ENCODE data around the gene SH3BP2. TPM values are rescaled to one million over a fixed set of nuclear protein-coding genes. Genes with fewer than 3 reads are reported as not detected.

The SH3BP2 gene
- polyA plus RNA-seq, 1 donor (not counting 4 experiments of a cell fraction or from before 2014, with no cell fraction given) = 11.2 TPM

- no peak overlapping the region for H3K27ac ChIP-seq (ENCODE audit: control insufficient read depth, insufficient read depth, low read length)
- no peaks in the 10 kb centered on the region for H3K4me1 ChIP-seq (ENCODE audit: control insufficient read depth, extremely low read depth, insufficient read depth, low read length)
- H3K9ac ChIP-seq (ENCODE audit: control insufficient read depth, extremely low read depth, insufficient read depth, low read length) = no peak overlapping the region
- H3K79me2 ChIP-seq (ENCODE audit: control insufficient read depth, insufficient read depth, low read length) = no peaks in the 10 kb centered on the region
- H3K27me3 ChIP-seq (ENCODE audit: control insufficient read depth, extremely low read depth, insufficient read depth, low read length) = no peaks in the 10 kb centered on the region
- FAIRE-seq (no peak), DNase-seq (ENCODE audit: low read depth, low spot score) (no peak)
- TF ChIP-seq EZH2 (IDR thresholded peaks at IDR 0.05; ENCODE audit: low read length) = no peak
- no peak for TF ChIP-seq CTCF (optimal IDR thresholded peaks at IDR 0.05 in 1 of 3, IDR thresholded peaks at IDR 0.05 in 1 of 3, conservative IDR thresholded peaks at IDR 0.05 in 1 of 3; ENCODE audit: extremely low read depth in 1 of 3, insufficient read depth in 2 of 3, low read length in 3 of 3)
- no peaks in the 10 kb centered on the region for H3K9me1 ChIP-seq (ENCODE audit: control insufficient read depth, extremely low read depth, insufficient read depth, low read length)
- H3K36me3 ChIP-seq (ENCODE audit: control insufficient read depth in 2 of 2, extremely low read depth in 1 of 2, insufficient read depth in 2 of 2, low read length in 2 of 2) = peaks cover 3 to 33% of the 10 kb centered on the region in 2 experiments
- dilution Hi-C loops (cut with MboI; ENCODE audit: extremely low pct_ligation_motif_present, low sequenced_read_pairs) = no loop called here
- no peak overlapping the region for H2AFZ ChIP-seq (ENCODE audit: control insufficient read depth, low read length)
- H3K9me3 ChIP-seq (ENCODE audit: control insufficient read depth, low read depth, low read length) = no peaks in the 10 kb centered on the region
- no peak overlapping the region for H3K4me3 ChIP-seq (ENCODE audit: control insufficient read depth in 2 of 3, extremely low read depth in 1 of 3, insufficient read depth in 2 of 3, low read depth in 1 of 3, low read length in 3 of 3)
- peaks cover 2% of the 10 kb centered on the region for H4K20me1 ChIP-seq (ENCODE audit: control insufficient read depth, extremely low read depth, insufficient read depth, low read length)
- H3K4me2 ChIP-seq (ENCODE audit: control insufficient read depth, extremely low read depth, insufficient read depth, low read depth, low read length) = no peak overlapping the region
These were observed 31.5 kb downstream of the SH3BP2 start for GRCh38 chr4:2824329-2824835.

DNA sequence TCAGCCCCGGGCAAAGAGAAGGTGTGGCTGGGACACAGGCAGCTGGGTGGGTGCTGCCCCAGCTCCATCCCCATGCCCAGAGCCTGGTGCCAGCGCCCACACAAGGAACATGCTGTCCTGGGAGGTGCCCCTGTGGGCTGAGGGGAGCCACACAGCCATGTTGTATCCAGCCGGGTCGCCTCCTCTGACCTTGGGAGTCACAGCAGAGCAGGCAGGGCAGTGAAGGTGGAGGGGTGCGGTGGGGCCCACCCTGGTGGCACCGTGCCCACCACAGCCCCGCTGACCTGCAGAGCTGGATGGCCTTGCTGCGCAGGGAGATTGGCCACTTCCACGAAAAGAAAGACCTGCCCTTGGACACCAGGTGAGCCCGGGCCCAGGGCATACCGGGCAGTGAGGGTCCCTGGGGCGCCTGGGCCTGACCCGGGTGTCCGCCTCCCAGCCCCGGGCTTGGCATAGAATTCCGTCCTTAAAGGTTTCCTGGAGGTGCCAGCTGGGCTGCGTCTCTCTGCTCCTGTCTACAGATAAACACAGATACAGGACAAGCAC is 32.0 kb downstream of the SH3BP2 start:
- H3K4me1 ChIP-seq (ENCODE audit: control insufficient read depth, extremely low read depth, insufficient read depth, low read length) = no peaks in the 10 kb centered on the region
- no peaks in the 10 kb centered on the region for H3K79me2 ChIP-seq (ENCODE audit: control insufficient read depth, insufficient read depth, low read length)
- H3K9me3 ChIP-seq (ENCODE audit: control insufficient read depth, low read depth, low read length) = no peaks in the 10 kb centered on the region
- no peaks in the 10 kb centered on the region for H3K9me1 ChIP-seq (ENCODE audit: control insufficient read depth, extremely low read depth, insufficient read depth, low read length)
- H3K27me3 ChIP-seq (ENCODE audit: control insufficient read depth, extremely low read depth, insufficient read depth, low read length) = no peaks in the 10 kb centered on the region
- no peak for TF ChIP-seq EZH2 (IDR thresholded peaks at IDR 0.05; ENCODE audit: low read length)
- TF ChIP-seq CTCF (optimal IDR thresholded peaks at IDR 0.05 in 1 of 3, IDR thresholded peaks at IDR 0.05 in 1 of 3, conservative IDR thresholded peaks at IDR 0.05 in 1 of 3; ENCODE audit: extremely low read depth in 1 of 3, insufficient read depth in 2 of 3, low read length in 3 of 3) = no peak
- dilution Hi-C loops (cut with MboI; ENCODE audit: extremely low pct_ligation_motif_present, low sequenced_read_pairs) = no loop called here
- H3K9ac ChIP-seq (ENCODE audit: control insufficient read depth, extremely low read depth, insufficient read depth, low read length) = no peak overlapping the region
- H3K4me2 ChIP-seq (ENCODE audit: control insufficient read depth, extremely low read depth, insufficient read depth, low read depth, low read length) = no peak overlapping the region
- FAIRE-seq = no peak
- H2AFZ ChIP-seq (ENCODE audit: control insufficient read depth, low read length) = no peak overlapping the region
- H3K27ac ChIP-seq (ENCODE audit: control insufficient read depth, insufficient read depth, low read length) = no peak overlapping the region
- DNase-seq (ENCODE audit: low read depth, low spot score) = no peak
- peaks cover 3 to 32% of the 10 kb centered on the region in 2 experiments for H3K36me3 ChIP-seq (ENCODE audit: control insufficient read depth in 2 of 2, extremely low read depth in 1 of 2, insufficient read depth in 2 of 2, low read length in 2 of 2)
- H3K4me3 ChIP-seq (ENCODE audit: control insufficient read depth in 2 of 3, extremely low read depth in 1 of 3, insufficient read depth in 2 of 3, low read depth in 1 of 3, low read length in 3 of 3) = no peak overlapping the region
- peaks cover 2% of the 10 kb centered on the region for H4K20me1 ChIP-seq (ENCODE audit: control insufficient read depth, extremely low read depth, insufficient read depth, low read length)

Data from keratinocyte (primary cell).